Activated CD8-positive, alpha-beta memory T cell treated with anti-CD3 and anti-CD28 coated beads for 36 hours (primary cell): ENCODE data around the gene ZNF823. TPM values are rescaled to one million over a fixed set of nuclear protein-coding genes. Genes with fewer than 3 reads are reported as not detected.

ENCODE experiments used
- CTCF ChIA-PET: fragments of 350-600 bp; sonication (Branson Sonifier 250); formaldehyde crosslinking; loops from one replicate; lab custom pipeline; 2021; ENCODE audit warnings: antibody characterized with exemption; lab: Charles Lee
- POLR2A ChIA-PET: fragments of 350-600 bp; sonication (Branson Sonifier 250); formaldehyde crosslinking; loops from one replicate; lab custom pipeline; 2021; ENCODE audit warnings: antibody characterized with exemption; lab: Charles Lee
- total RNA-seq, 2 experiments: library from RNA; stranded (reverse); gene quantifications; one replicate each; pipeline ENCODE4 v1.2.3, GENCODE V29; 2021

Gene ZNF823
- total RNA-seq, 2 experiments from 2014 or later = 4.1 to 4.7 TPM

- POLR2A ChIA-PET = no interaction called here
- CTCF ChIA-PET = no interaction called here
Observed at GRCh38 chr19:11747277-11747676, 8.5 kb upstream of the ZNF823 start.

- ChIA-PET POLR2A (no interaction called here), CTCF (no interaction called here)
Observed at GRCh38 chr19:11745869-11746268, 7.1 kb upstream of the ZNF823 start.

- POLR2A ChIA-PET = no interaction called here
- CTCF ChIA-PET = interaction anchor here (0.6 to 1.0 kb wide), 3 partner anchors 22 to 321 kb away, joined by 3 to 4 read pairs (median 3); partner anchors contain the start of gene ZNF491
Observed at GRCh38 chr19:11737964-11738745, 591 bp downstream of the ZNF823 start.

GRCh38 chr19:11736696-11737095, 2.0 kb downstream of the ZNF823 start:
- POLR2A ChIA-PET = interaction anchor here (0.5 kb wide), 1 partner anchor 333 kb away, joined by 7 read pairs; no protein-coding TSS in a partner anchor
- CTCF ChIA-PET = interaction anchor here (0.7 kb wide), 1 partner anchor 110 kb away, joined by 3 read pairs; no protein-coding TSS in a partner anchor

GRCh38 chr19:11735375-11735774, 3.4 kb downstream of the ZNF823 start:
- POLR2A ChIA-PET = no interaction called here
- CTCF ChIA-PET = no interaction called here

- CTCF ChIA-PET = no interaction called here
- POLR2A ChIA-PET = no interaction called here
Observed at GRCh38 chr19:11729586-11729985, 9.2 kb downstream of the ZNF823 start.

- CTCF ChIA-PET = no interaction called here
- POLR2A ChIA-PET = no interaction called here
Observed at GRCh38 chr19:11722414-11722813, 16.3 kb downstream of the ZNF823 start.

GRCh38 chr19:11721681-11722080, 17.1 kb downstream of the ZNF823 start:
- CTCF ChIA-PET = no interaction called here
- POLR2A ChIA-PET = no interaction called here

GRCh38 chr19:11710313-11710712, 28.4 kb downstream of the ZNF823 start:
- ChIA-PET POLR2A (no interaction called here), CTCF (no interaction called here)

GRCh38 chr19:11708457-11708856, 30.3 kb downstream of the ZNF823 start:
- ChIA-PET POLR2A (no interaction called here), CTCF (no interaction called here)

- CTCF ChIA-PET = no interaction called here
Observed at GRCh38 chr19:11705474-11705873, 33.3 kb downstream of the ZNF823 start.

GRCh38 chr19:11704626-11705025, 34.1 kb downstream of the ZNF823 start:
- ChIA-PET POLR2A (no interaction called here), CTCF (no interaction called here)

More at GRCh38 chr19:11705474-11705873, 33.3 kb downstream of the ZNF823 start:
- POLR2A ChIA-PET = no interaction called here

- POLR2A ChIA-PET = no interaction called here
- CTCF ChIA-PET = interaction anchor here (0.6 to 1.3 kb wide), 6 partner anchors 16 to 69 kb away, joined by 3 to 4 read pairs (median 4); no protein-coding TSS in a partner anchor
Observed at GRCh38 chr19:11699931-11700794, 38.6 kb downstream of the ZNF823 start.

GRCh38 chr19:11698231-11698630, 40.5 kb downstream of the ZNF823 start:
- CTCF ChIA-PET = interaction anchor here (1.2 kb wide), 1 partner anchor 10 kb away, joined by 7 read pairs; no protein-coding TSS in a partner anchor
- POLR2A ChIA-PET = no interaction called here

GRCh38 chr19:11697284-11697855, 41.4 kb downstream of the ZNF823 start:
- ChIA-PET POLR2A (no interaction called here), CTCF (interaction anchor here (0.6 to 1.2 kb wide), 3 partner anchors 9 to 353 kb away, joined by 4 to 7 read pairs (median 4); no protein-coding TSS in a partner anchor)

GRCh38 chr19:11694533-11695439, 44.0 kb downstream of the ZNF823 start:
- POLR2A ChIA-PET = no interaction called here
- CTCF ChIA-PET = no interaction called here

GRCh38 chr19:11693505-11694499, 44.9 kb downstream of the ZNF823 start:
- CTCF ChIA-PET = interaction anchor here (0.5 kb wide), 1 partner anchor 399 kb away, joined by 5 read pairs; no protein-coding TSS in a partner anchor
- POLR2A ChIA-PET = no interaction called here
